Neuronal stem cell (in vitro differentiated cells): Measurements from ENCODE around the gene RFX8.

Experiments
- DNase-seq: peaks from one replicate; pipeline ENCODE4 v3.0.0-alpha.2; 2013; ENCODE audit warnings: low spot score
- H2AFZ ChIP-seq: one replicate; pipeline ENCODE4 v1.6.1; 2013; ENCODE audit warnings: mild to moderate bottlenecking, low read length, inconsistent platforms
- H2AK5ac ChIP-seq: 2 replicates; pipeline ENCODE4 v1.6.1; 2013; ENCODE audit warnings: low read depth, mild to moderate bottlenecking, inconsistent platforms, low read length, moderate library complexity, mixed read lengths
- H2BK120ac ChIP-seq: 2 replicates; pipeline ENCODE4 v1.6.1; 2013; ENCODE audit warnings: low read depth, mild to moderate bottlenecking, inconsistent platforms, low read length, moderate library complexity, mixed read lengths
- H2BK12ac ChIP-seq: one replicate; pipeline ENCODE4 v1.6.1; 2013; ENCODE audit warnings: low read length, inconsistent platforms
- H2BK15ac ChIP-seq: 2 replicates; pipeline ENCODE4 v1.6.1; 2013; ENCODE audit warnings: mild to moderate bottlenecking, low read length, inconsistent platforms, mixed read lengths
- H2BK5ac ChIP-seq: one replicate; pipeline ENCODE4 v1.6.1; 2013; ENCODE audit warnings: inconsistent platforms, mild to moderate bottlenecking, low read length, moderate library complexity
- H3K14ac ChIP-seq: one replicate; pipeline ENCODE4 v1.6.1; 2013; ENCODE audit warnings: low read length, inconsistent platforms
- H3K18ac ChIP-seq: 2 replicates; pipeline ENCODE4 v1.6.1; 2013; ENCODE audit warnings: low read length, inconsistent platforms
- H3K23ac ChIP-seq: 2 replicates; pipeline ENCODE4 v1.6.1; 2013; ENCODE audit warnings: low read depth, mild to moderate bottlenecking, mixed read lengths, low read length, inconsistent platforms; ENCODE audit not compliant: poor library complexity
- H3K27ac ChIP-seq: replicated peaks from 3 replicates; pipeline ENCODE4 v1.5.1; 2013; ENCODE audit warnings: low read length, inconsistent platforms
- H3K27me3 ChIP-seq, 3 experiments: 2 replicates each; pipeline ENCODE4 v1.6.1; 2013; ENCODE audit warnings: low read length in 3 of 3, mild to moderate bottlenecking in 2 of 3, inconsistent platforms in 1 of 3, low read depth in 1 of 3, mixed read lengths in 1 of 3, moderate library complexity in 1 of 3; ENCODE audit not compliant: control insufficient read depth in 3 of 3, insufficient read depth in 3 of 3
- H3K36me3 ChIP-seq, 2 donors: replicated peaks in 1 of 2; 2 replicates each; pipeline ENCODE4 v1.6.1; 2013; ENCODE audit warnings: low read length in 2 of 2; ENCODE audit not compliant: control insufficient read depth in 2 of 2, insufficient read depth in 2 of 2
- H3K4ac ChIP-seq: 2 replicates; pipeline ENCODE4 v1.6.1; 2013; ENCODE audit warnings: inconsistent platforms, mild to moderate bottlenecking, low read length, moderate library complexity
- H3K4me1 ChIP-seq, 2 donors: 1 replicate in 1 of 2; 2 replicates in 1 of 2; pipeline ENCODE4 v1.6.1; 2013; ENCODE audit warnings: low read length in 2 of 2, low read depth in 1 of 2; ENCODE audit not compliant: control insufficient read depth in 2 of 2, insufficient read depth in 1 of 2
- H3K4me2 ChIP-seq: one replicate; pipeline ENCODE4 v1.6.1; 2013; ENCODE audit warnings: mild to moderate bottlenecking, low read length, inconsistent platforms; ENCODE audit not compliant: insufficient read depth, poor library complexity, severe bottlenecking
- H3K4me3 ChIP-seq, 2 donors: 2 replicates each; pipeline ENCODE4 v1.5.1; 2013; ENCODE audit warnings: low read length in 2 of 2, mild to moderate bottlenecking in 2 of 2, inconsistent platforms in 1 of 2, moderate library complexity in 1 of 2
- H3K79me1 ChIP-seq: one replicate; pipeline ENCODE4 v1.6.1; 2013; ENCODE audit warnings: low read depth, mild to moderate bottlenecking, inconsistent platforms, low read length, moderate library complexity
- H3K9ac ChIP-seq: one replicate; pipeline ENCODE4 v1.6.1; 2013; ENCODE audit warnings: mild to moderate bottlenecking, low read depth, low read length, inconsistent platforms; ENCODE audit not compliant: poor library complexity
- H3K9me3 ChIP-seq, 2 donors: replicated peaks in 1 of 2; 2 replicates each; pipeline versions ENCODE3 to v1.6.1; 2013; ENCODE audit warnings: low read length in 2 of 2, mild to moderate bottlenecking in 2 of 2, inconsistent platforms in 1 of 2, low read depth in 1 of 2, mixed read lengths in 1 of 2, moderate library complexity in 1 of 2; ENCODE audit not compliant: control insufficient read depth in 2 of 2, insufficient read depth in 1 of 2
- H4K8ac ChIP-seq: one replicate; pipeline ENCODE4 v1.6.1; 2013; ENCODE audit warnings: low read depth, mild to moderate bottlenecking, inconsistent platforms, low read length, moderate library complexity
- H4K91ac ChIP-seq: one replicate; pipeline ENCODE4 v1.6.1; 2013; ENCODE audit warnings: low read length, low read depth, mild to moderate bottlenecking, inconsistent platforms; ENCODE audit not compliant: poor library complexity
- WGBS, 2 donors: extraction: QIAGEN DNeasy Blood & Tissue Kit; methylation state at CpG; one replicate each; pipeline ENCODE4 v1.1.7; 2013; ENCODE audit warnings: missing lambda C conversion rate in 2 of 2, mixed read lengths in 1 of 2; ENCODE audit not compliant: insufficient read length in 2 of 2, insufficient replicate concordance in 1 of 2; ENCODE audit errors: extremely low coverage in 2 of 2; 5-methylcytosine and 5-hydroxymethylcytosine counted together

RFX8 gene

GRCh38 chr2:101512993-101513392 is 38.1 kb upstream of the RFX8 start:
- Histone ChIP-seq H3K4ac (no peak overlapping the region), H3K36me3 (no peaks in the 10 kb centered on the region), H3K23ac (no peak overlapping the region), H3K9me3 (peaks cover 0 to 4% of the 10 kb centered on the region in 2 donors), H3K18ac (no peak overlapping the region), H2BK12ac (no peak overlapping the region), H3K79me1 (no peaks in the 10 kb centered on the region), H3K4me3 (no peak overlapping the region), H2AFZ (no peak overlapping the region), H4K91ac (no peak overlapping the region), H3K27ac (no peak overlapping the region), H2AK5ac (no peak overlapping the region), H2BK15ac (no peak overlapping the region), H2BK5ac (no peak overlapping the region), H3K4me2 (no peak overlapping the region), H3K9ac (no peak overlapping the region), H3K14ac (no peak overlapping the region), H2BK120ac (no peak overlapping the region), H3K4me1 (no peaks in the 10 kb centered on the region), H3K27me3 (no peaks in the 10 kb centered on the region), H4K8ac (no peak overlapping the region)
- DNase-seq: no peak
- no CpG with 5 or more reads among the region's 3 CpGs for WGBS, 2 donors

- Histone ChIP-seq H4K91ac (no peak overlapping the region), H3K79me1 (no peaks in the 10 kb centered on the region), H3K36me3 (no peaks in the 10 kb centered on the region), H2BK12ac (no peak overlapping the region), H2AFZ (no peak overlapping the region), H2AK5ac (no peak overlapping the region), H3K9ac (no peak overlapping the region), H3K27ac (no peak overlapping the region), H4K8ac (no peak overlapping the region), H3K27me3 (no peaks in the 10 kb centered on the region), H2BK5ac (no peak overlapping the region), H3K14ac (no peak overlapping the region), H3K23ac (no peak overlapping the region), H3K9me3 (peaks cover 0 to 3% of the 10 kb centered on the region in 2 donors), H3K4me3 (no peak overlapping the region), H2BK15ac (no peak overlapping the region), H3K4ac (no peak overlapping the region), H3K18ac (no peak overlapping the region), H3K4me2 (no peak overlapping the region), H3K4me1 (no peaks in the 10 kb centered on the region), H2BK120ac (no peak overlapping the region)
- WGBS, 2 donors: no CpG with 5 or more reads among the region's 1 CpG
- DNase-seq: no peak
These were observed 36.5 kb upstream of the RFX8 start for GRCh38 chr2:101511381-101511780.

DNA sequence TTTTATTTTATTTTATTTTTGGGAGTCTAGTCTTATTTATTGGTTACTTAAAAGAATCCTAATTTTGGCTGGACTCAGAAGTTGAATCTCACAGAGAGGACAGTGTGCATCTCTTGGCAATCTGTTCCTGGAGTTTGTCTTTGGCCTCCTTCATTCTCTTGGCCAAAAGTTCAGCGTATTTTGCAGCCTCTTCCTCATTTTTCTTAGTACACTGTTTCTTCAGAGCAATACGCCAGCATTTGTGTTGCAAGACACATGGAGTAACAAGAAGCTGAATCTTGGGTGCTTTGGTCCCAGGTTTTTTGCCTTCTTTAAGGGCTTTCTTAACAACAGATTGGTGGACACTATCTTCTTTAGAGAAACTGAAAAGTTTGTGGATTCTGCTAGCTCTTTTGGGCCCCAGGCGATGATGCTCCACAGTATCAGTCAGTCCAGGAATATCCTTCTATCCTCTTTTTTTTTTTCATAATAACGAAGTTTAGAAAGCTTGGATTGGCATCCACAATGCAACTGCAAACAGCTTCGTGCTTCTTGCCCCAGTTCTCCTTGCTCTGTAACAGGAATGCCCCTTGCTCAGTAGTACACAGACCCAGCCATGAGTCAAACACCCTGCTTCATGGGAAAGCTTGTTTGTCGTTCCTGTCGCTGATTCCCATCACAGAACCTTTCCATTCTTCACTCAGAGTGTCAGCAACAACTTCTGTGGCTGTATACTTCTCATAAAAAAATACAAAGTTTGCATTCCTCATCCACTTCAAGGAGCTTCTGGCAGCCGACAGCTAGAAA is 34.8 kb upstream of the RFX8 start:
- Histone ChIP-seq H3K9ac (no peak overlapping the region), H3K18ac (no peak overlapping the region), H4K91ac (no peak overlapping the region), H3K9me3 (peaks cover 0 to 3% of the 10 kb centered on the region in 2 donors), H2BK120ac (no peak overlapping the region), H2AFZ (no peak overlapping the region), H2BK15ac (no peak overlapping the region), H2AK5ac (no peak overlapping the region), H3K23ac (no peak overlapping the region), H3K4ac (no peak overlapping the region), H2BK12ac (no peak overlapping the region), H3K14ac (no peak overlapping the region), H3K79me1 (no peaks in the 10 kb centered on the region), H3K27ac (no peak overlapping the region), H3K4me3 (no peak overlapping the region), H4K8ac (no peak overlapping the region), H3K27me3 (no peaks in the 10 kb centered on the region), H2BK5ac (no peak overlapping the region), H3K4me1 (no peaks in the 10 kb centered on the region), H3K4me2 (no peak overlapping the region), H3K36me3 (no peaks in the 10 kb centered on the region)
- no peak for DNase-seq
- WGBS, 2 donors: no CpG with 5 or more reads among the region's 8 CpGs

- H2BK12ac ChIP-seq: no peak overlapping the region
- WGBS, 2 donors: no CpG with 5 or more reads among the region's 5 CpGs
- no peak overlapping the region for H3K23ac ChIP-seq
- H3K18ac ChIP-seq: no peak overlapping the region
- H3K9me3 ChIP-seq: peaks cover 0 to 3% of the 10 kb centered on the region in 2 donors
- DNase-seq: no peak
- no peak overlapping the region for H3K4me2 ChIP-seq
- H3K27ac ChIP-seq: no peak overlapping the region
- no peak overlapping the region for H2BK5ac ChIP-seq
- H3K9ac ChIP-seq: no peak overlapping the region
- H2AK5ac ChIP-seq: no peak overlapping the region
- H2AFZ ChIP-seq: no peak overlapping the region
- H3K4ac ChIP-seq: no peak overlapping the region
- no peak overlapping the region for H3K14ac ChIP-seq
- H3K36me3 ChIP-seq: no peaks in the 10 kb centered on the region
- no peak overlapping the region for H3K4me3 ChIP-seq
- no peaks in the 10 kb centered on the region for H3K4me1 ChIP-seq
- H3K27me3 ChIP-seq: no peaks in the 10 kb centered on the region
- no peak overlapping the region for H4K91ac ChIP-seq
- H2BK120ac ChIP-seq: no peak overlapping the region
- no peak overlapping the region for H2BK15ac ChIP-seq
- no peak overlapping the region for H4K8ac ChIP-seq
- no peaks in the 10 kb centered on the region for H3K79me1 ChIP-seq
These were observed 33.7 kb upstream of the RFX8 start for GRCh38 chr2:101508636-101509035.
